ENCODE measurements around the gene INSL3. TPM values are rescaled to one million over a fixed set of nuclear protein-coding genes. Genes with fewer than 3 reads are reported as not detected.

The INSL3 gene
- not detected in 2 replicates for total RNA-seq
- not detected in 2 replicates for polyA plus RNA-seq
- polyA plus RNA-seq (2012): 0.19 TPM in 1 of 2 replicates, not detected in the other
- not detected in 2 replicates for polyA minus RNA-seq (ENCODE audit: low replicate concordance)

GRCh38 chr19:17821190-17821589 is at the start of gene INSL3:
TSS of gene INSL3 (minus strand) at chr19:17821519. CDS start at chr19:17821506, 13 bp downstream.
- Histone ChIP-seq H3K4me3 (replicated peaks in 1 of 4; ENCODE audit: control extremely low read depth in 1 of 4, insufficient read depth in 1 of 4, low read depth in 3 of 4, low read length in 4 of 4) (no peak within 1 kb of the TSS), H2AFZ (ENCODE audit: low read length) (no peak within 1 kb of the TSS), H3K4me2 (ENCODE audit: extremely low read depth, insufficient read depth, low read length) (no peak within 1 kb of the TSS), H3K9me3 (ENCODE audit: control insufficient read depth, insufficient read depth, low read depth, low read length) (no peaks in the 10 kb centered on the region), H3K4me1 (ENCODE audit: control insufficient read depth, extremely low read depth, insufficient read depth, low read length) (no peaks in the 10 kb centered on the region), H3K9ac (ENCODE audit: insufficient read depth, low read length) (no peak within 1 kb of the TSS), H3K79me2 (ENCODE audit: control insufficient read depth, insufficient read depth, low read length) (no peaks in the 10 kb centered on the region), H4K20me1 (ENCODE audit: control insufficient read depth, extremely low read depth, insufficient read depth, low read length) (no peaks in the 10 kb centered on the region), H3K36me3 (ENCODE audit: control insufficient read depth, insufficient read depth, low read length) (no peaks in the 10 kb centered on the region), H3K27me3 (ENCODE audit: control insufficient read depth, insufficient read depth, low read length) (peaks cover 4% of the 10 kb centered on the region), H3K27ac (ENCODE audit: insufficient read depth, low read length) (no peak within 1 kb of the TSS)
- TF ChIP-seq EZH2 (IDR thresholded peaks at IDR 0.05; ENCODE audit: low read length, missing control alignments): no peak
- TF ChIP-seq, protein P1, sequence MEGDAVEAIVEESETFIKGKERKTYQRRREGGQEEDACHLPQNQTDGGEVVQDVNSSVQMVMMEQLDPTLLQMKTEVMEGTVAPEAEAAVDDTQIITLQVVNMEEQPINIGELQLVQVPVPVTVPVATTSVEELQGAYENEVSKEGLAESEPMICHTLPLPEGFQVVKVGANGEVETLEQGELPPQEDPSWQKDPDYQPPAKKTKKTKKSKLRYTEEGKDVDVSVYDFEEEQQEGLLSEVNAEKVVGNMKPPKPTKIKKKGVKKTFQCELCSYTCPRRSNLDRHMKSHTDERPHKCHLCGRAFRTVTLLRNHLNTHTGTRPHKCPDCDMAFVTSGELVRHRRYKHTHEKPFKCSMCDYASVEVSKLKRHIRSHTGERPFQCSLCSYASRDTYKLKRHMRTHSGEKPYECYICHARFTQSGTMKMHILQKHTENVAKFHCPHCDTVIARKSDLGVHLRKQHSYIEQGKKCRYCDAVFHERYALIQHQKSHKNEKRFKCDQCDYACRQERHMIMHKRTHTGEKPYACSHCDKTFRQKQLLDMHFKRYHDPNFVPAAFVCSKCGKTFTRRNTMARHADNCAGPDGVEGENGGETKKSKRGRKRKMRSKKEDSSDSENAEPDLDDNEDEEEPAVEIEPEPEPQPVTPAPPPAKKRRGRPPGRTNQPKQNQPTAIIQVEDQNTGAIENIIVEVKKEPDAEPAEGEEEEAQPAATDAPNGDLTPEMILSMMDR (conservative IDR thresholded peaks at IDR 0.05 in 1 of 2, IDR thresholded peaks at IDR 0.05 in 1 of 2; ENCODE audit: low read depth in 1 of 2, low read length in 2 of 2): no peak
- no peak for DNase-seq (ENCODE audit: low read depth in 2 of 2)

- H3K79me2 ChIP-seq (ENCODE audit: control insufficient read depth, insufficient read depth, low read length): no peaks in the 10 kb centered on the region
- peaks cover 3% of the 10 kb centered on the region for H3K36me3 ChIP-seq (ENCODE audit: control insufficient read depth, insufficient read depth, low read length)
- H4K20me1 ChIP-seq (ENCODE audit: control insufficient read depth, extremely low read depth, insufficient read depth, low read length): no peaks in the 10 kb centered on the region
- H3K9ac ChIP-seq (ENCODE audit: insufficient read depth, low read length): no peak overlapping the region
- no peak overlapping the region for H2AFZ ChIP-seq (ENCODE audit: low read length)
- H3K9me3 ChIP-seq (ENCODE audit: control insufficient read depth, insufficient read depth, low read depth, low read length): no peaks in the 10 kb centered on the region
- H3K27ac ChIP-seq (ENCODE audit: insufficient read depth, low read length): no peak overlapping the region
- no peak for TF ChIP-seq EZH2 (IDR thresholded peaks at IDR 0.05; ENCODE audit: low read length, missing control alignments)
- TF ChIP-seq, protein P1 (conservative IDR thresholded peaks at IDR 0.05 in 1 of 2, IDR thresholded peaks at IDR 0.05 in 1 of 2; ENCODE audit: low read depth in 1 of 2, low read length in 2 of 2): no peak
- peaks cover 40% of the 10 kb centered on the region for H3K27me3 ChIP-seq (ENCODE audit: control insufficient read depth, insufficient read depth, low read length)
- H3K4me1 ChIP-seq (ENCODE audit: control insufficient read depth, extremely low read depth, insufficient read depth, low read length): no peaks in the 10 kb centered on the region
- H3K4me2 ChIP-seq (ENCODE audit: extremely low read depth, insufficient read depth, low read length): no peak overlapping the region
- no peak overlapping the region for H3K4me3 ChIP-seq (replicated peaks in 1 of 4; ENCODE audit: control extremely low read depth in 1 of 4, insufficient read depth in 1 of 4, low read depth in 3 of 4, low read length in 4 of 4)
- DNase-seq (ENCODE audit: low read depth in 2 of 2): no peak
Measured at GRCh38 chr19:17869114-17869608, 47.8 kb upstream of the INSL3 start.

DNA sequence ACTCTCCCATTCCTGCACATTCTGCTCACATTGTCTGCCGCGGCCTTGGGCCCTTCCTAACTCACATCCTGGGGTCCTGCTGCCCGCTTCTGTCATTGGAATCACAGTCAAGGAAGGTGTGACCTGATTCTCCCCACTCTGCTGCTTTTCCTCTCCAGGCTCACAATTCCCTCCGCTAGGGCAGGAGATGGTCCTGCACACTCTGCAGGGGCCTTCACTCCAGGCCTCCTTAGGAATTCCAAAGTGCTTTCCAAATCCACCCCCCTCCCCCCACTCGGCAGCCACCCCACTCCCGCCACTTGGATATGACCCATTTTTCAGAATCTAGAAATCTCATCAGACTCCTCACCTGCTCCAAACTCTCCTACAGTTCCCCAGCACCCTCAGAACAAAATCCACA is 47.4 kb upstream of the INSL3 start:
- peaks cover 7% of the 10 kb centered on the region for H3K36me3 ChIP-seq (ENCODE audit: control insufficient read depth, insufficient read depth, low read length)
- no peaks in the 10 kb centered on the region for H3K4me1 ChIP-seq (ENCODE audit: control insufficient read depth, extremely low read depth, insufficient read depth, low read length)
- H2AFZ ChIP-seq (ENCODE audit: low read length): no peak overlapping the region
- H4K20me1 ChIP-seq (ENCODE audit: control insufficient read depth, extremely low read depth, insufficient read depth, low read length): no peaks in the 10 kb centered on the region
- no peaks in the 10 kb centered on the region for H3K9me3 ChIP-seq (ENCODE audit: control insufficient read depth, insufficient read depth, low read depth, low read length)
- H3K27me3 ChIP-seq (ENCODE audit: control insufficient read depth, insufficient read depth, low read length): peaks cover 37% of the 10 kb centered on the region
- no peak for TF ChIP-seq EZH2 (IDR thresholded peaks at IDR 0.05; ENCODE audit: low read length, missing control alignments)
- TF ChIP-seq, protein P1 (conservative IDR thresholded peaks at IDR 0.05 in 1 of 2, IDR thresholded peaks at IDR 0.05 in 1 of 2; ENCODE audit: low read depth in 1 of 2, low read length in 2 of 2): no peak
- H3K79me2 ChIP-seq (ENCODE audit: control insufficient read depth, insufficient read depth, low read length): no peaks in the 10 kb centered on the region
- H3K4me3 ChIP-seq (replicated peaks in 1 of 4; ENCODE audit: control extremely low read depth in 1 of 4, insufficient read depth in 1 of 4, low read depth in 3 of 4, low read length in 4 of 4): no peak overlapping the region
- H3K27ac ChIP-seq (ENCODE audit: insufficient read depth, low read length): no peak overlapping the region
- H3K9ac ChIP-seq (ENCODE audit: insufficient read depth, low read length): no peak overlapping the region
- DNase-seq (ENCODE audit: low read depth in 2 of 2): no peak
- no peak overlapping the region for H3K4me2 ChIP-seq (ENCODE audit: extremely low read depth, insufficient read depth, low read length)
